ENCODE data around the gene WIPF3.

DNA sequence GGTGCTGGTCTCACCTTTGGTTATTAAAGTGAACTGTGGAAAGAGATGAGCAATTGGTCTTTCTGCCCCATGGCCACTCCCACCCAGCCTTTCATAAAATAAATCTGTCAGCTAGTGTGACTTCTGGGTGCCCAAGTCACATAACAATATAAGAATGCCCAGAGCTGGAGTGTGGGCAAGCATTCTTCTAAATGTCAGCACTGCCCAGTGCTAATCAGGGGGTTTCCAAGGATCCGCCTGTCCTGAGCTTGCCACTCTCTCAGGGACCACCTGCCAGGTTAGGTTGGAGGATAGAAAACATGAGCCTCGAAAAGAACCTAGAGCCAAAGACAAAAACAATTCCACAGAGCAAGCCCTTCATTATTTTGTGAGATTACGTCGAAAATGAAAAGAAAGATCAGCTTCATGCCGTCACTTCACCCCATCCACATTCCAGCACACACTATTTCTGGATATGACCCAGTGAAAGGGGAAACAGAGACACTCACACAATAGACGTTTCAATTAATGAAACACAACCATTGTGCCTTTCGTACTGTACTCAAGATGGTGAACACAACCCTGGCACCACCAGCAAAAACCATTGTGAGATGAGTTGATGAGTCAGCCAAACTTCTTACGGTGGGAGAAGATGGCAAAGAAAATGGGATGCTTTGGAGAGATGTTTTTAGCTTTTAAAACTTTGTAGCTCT lies 152.5 kb downstream of the WIPF3 start:
- TF ChIP-seq, protein P1, sequence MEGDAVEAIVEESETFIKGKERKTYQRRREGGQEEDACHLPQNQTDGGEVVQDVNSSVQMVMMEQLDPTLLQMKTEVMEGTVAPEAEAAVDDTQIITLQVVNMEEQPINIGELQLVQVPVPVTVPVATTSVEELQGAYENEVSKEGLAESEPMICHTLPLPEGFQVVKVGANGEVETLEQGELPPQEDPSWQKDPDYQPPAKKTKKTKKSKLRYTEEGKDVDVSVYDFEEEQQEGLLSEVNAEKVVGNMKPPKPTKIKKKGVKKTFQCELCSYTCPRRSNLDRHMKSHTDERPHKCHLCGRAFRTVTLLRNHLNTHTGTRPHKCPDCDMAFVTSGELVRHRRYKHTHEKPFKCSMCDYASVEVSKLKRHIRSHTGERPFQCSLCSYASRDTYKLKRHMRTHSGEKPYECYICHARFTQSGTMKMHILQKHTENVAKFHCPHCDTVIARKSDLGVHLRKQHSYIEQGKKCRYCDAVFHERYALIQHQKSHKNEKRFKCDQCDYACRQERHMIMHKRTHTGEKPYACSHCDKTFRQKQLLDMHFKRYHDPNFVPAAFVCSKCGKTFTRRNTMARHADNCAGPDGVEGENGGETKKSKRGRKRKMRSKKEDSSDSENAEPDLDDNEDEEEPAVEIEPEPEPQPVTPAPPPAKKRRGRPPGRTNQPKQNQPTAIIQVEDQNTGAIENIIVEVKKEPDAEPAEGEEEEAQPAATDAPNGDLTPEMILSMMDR (conservative IDR thresholded peaks at IDR 0.05; ENCODE audit: low read depth, low read length) = no peak
- TF ChIP-seq BHLHE40 (IDR thresholded peaks at IDR 0.05; ENCODE audit: low read depth, low read length) = no peak
- TF ChIP-seq POLR2A (IDR thresholded peaks at IDR 0.05; ENCODE audit: low read depth, low read length) = no peak
- TF ChIP-seq MAZ (IDR thresholded peaks at IDR 0.05; ENCODE audit: borderline replicate concordance, low read depth, low read length) = no peak
- no peak for TF ChIP-seq RAD21 (IDR thresholded peaks at IDR 0.05; ENCODE audit: low read length)
- TF ChIP-seq, protein P2, sequence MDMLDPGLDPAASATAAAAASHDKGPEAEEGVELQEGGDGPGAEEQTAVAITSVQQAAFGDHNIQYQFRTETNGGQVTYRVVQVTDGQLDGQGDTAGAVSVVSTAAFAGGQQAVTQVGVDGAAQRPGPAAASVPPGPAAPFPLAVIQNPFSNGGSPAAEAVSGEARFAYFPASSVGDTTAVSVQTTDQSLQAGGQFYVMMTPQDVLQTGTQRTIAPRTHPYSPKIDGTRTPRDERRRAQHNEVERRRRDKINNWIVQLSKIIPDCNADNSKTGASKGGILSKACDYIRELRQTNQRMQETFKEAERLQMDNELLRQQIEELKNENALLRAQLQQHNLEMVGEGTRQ (IDR thresholded peaks at IDR 0.05; ENCODE audit: low read depth, low read length) = no peak
- no peak for TF ChIP-seq MAFK (IDR thresholded peaks at IDR 0.05; ENCODE audit: low read depth, low read length)
- TF ChIP-seq SMC3 (IDR thresholded peaks at IDR 0.05; ENCODE audit: low read depth, low read length) = no peak
- no peak for TF ChIP-seq CEBPB (IDR thresholded peaks at IDR 0.05; ENCODE audit: low read depth, low read length)
- no peak for TF ChIP-seq CHD1 (IDR thresholded peaks at IDR 0.05; ENCODE audit: low read depth, low read length)
- TF ChIP-seq, protein P3, sequence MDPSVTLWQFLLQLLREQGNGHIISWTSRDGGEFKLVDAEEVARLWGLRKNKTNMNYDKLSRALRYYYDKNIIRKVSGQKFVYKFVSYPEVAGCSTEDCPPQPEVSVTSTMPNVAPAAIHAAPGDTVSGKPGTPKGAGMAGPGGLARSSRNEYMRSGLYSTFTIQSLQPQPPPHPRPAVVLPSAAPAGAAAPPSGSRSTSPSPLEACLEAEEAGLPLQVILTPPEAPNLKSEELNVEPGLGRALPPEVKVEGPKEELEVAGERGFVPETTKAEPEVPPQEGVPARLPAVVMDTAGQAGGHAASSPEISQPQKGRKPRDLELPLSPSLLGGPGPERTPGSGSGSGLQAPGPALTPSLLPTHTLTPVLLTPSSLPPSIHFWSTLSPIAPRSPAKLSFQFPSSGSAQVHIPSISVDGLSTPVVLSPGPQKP (IDR thresholded peaks at IDR 0.05; ENCODE audit: borderline replicate concordance, low read depth, low read length) = no peak
- TF ChIP-seq RFX5 (IDR thresholded peaks at IDR 0.05; ENCODE audit: low read depth, low read length) = no peak
- TF ChIP-seq NFE2L2 (IDR thresholded peaks at IDR 0.05; ENCODE audit: low read depth, low read length) = no peak

Data from IMR-90 (cell line).